Activated naive CD4-positive, alpha-beta T cell treated with anti-CD3 and anti-CD28 coated beads, Interleukin-2, amount 50 U/mL, for 24 hours (primary cell): Measurements from ENCODE around the gene ZNF385D.

ENCODE experiments used
- H3K27ac Mint-ChIP-seq: one replicate; pipeline ENCODE4 v1.8.0; 2021; ENCODE audit warnings: mild to moderate bottlenecking, mixed read lengths
- H3K27me3 Mint-ChIP-seq: one replicate; pipeline ENCODE4 v1.8.0; 2021; ENCODE audit warnings: mixed read lengths
- H3K36me3 Mint-ChIP-seq: one replicate; pipeline ENCODE4 v1.8.0; 2021; ENCODE audit warnings: mixed read lengths
- H3K4me1 Mint-ChIP-seq: one replicate; pipeline ENCODE4 v1.8.0; 2021; ENCODE audit warnings: mixed read lengths
- H3K4me3 Mint-ChIP-seq: one replicate; pipeline ENCODE4 v1.8.0; 2021; ENCODE audit warnings: mild to moderate bottlenecking, mixed read lengths
- H3K9me3 Mint-ChIP-seq: one replicate; pipeline ENCODE4 v1.8.0; 2021; ENCODE audit warnings: mixed read lengths

Gene ZNF385D

GRCh38 chr3:21436835-21437234, 314.2 kb downstream of the ZNF385D start:
- Mint-ChIP-seq H3K36me3 (no peaks in the 10 kb centered on the region), H3K27ac (no peak overlapping the region), H3K4me1 (no peaks in the 10 kb centered on the region), H3K9me3 (peaks cover 5% of the 10 kb centered on the region), H3K4me3 (no peak overlapping the region), H3K27me3 (no peaks in the 10 kb centered on the region)

DNA sequence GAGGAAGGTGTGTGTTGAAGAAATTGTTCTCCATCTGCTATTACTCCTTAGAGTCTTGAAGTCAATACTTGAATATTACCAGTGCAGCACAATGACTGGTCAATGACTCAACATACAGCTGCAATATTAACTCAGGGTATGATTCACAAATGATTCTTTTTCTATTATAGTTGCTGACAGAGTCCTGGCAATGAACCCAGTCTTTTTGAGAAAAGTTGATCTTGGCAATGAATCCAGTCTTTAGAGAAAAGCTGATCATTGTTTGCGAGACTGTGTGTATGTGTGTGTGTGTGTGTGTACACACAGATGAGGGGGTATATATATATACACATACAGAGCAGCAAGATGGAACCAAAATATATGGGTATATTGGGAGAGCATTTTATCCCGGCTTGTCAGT, 315.1 kb downstream of the ZNF385D start:
- Mint-ChIP-seq H3K27me3 (no peaks in the 10 kb centered on the region), H3K4me3 (no peak overlapping the region), H3K4me1 (no peaks in the 10 kb centered on the region), H3K9me3 (peaks cover 8% of the 10 kb centered on the region), H3K36me3 (no peaks in the 10 kb centered on the region), H3K27ac (no peak overlapping the region)

GRCh38 chr3:21434310-21434709, 316.7 kb downstream of the ZNF385D start:
- peaks cover 8% of the 10 kb centered on the region for H3K9me3 Mint-ChIP-seq
- H3K4me3 Mint-ChIP-seq: no peak overlapping the region
- no peaks in the 10 kb centered on the region for H3K36me3 Mint-ChIP-seq
- H3K4me1 Mint-ChIP-seq: no peaks in the 10 kb centered on the region
- no peaks in the 10 kb centered on the region for H3K27me3 Mint-ChIP-seq
- H3K27ac Mint-ChIP-seq: no peak overlapping the region

DNA sequence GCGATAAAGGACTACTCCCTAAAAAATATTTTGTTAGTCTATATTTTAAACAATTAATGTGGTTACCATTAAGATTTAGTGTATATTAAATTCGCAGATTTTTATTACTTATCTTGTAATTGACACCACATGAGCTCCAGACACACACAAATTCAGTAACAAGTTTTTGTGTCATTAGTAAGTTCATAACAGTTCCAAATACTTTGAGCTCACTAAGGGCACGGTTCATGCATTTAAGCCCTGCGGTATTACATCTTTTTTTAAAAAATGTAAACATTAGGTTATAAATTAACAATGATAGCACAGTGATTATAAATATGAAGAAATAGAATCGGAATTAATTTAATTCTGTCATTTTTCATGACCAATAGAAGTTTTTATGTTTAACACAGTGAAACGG, 317.3 kb downstream of the ZNF385D start:
- Mint-ChIP-seq H3K4me3 (no peak overlapping the region), H3K27ac (no peak overlapping the region), H3K4me1 (no peaks in the 10 kb centered on the region), H3K36me3 (no peaks in the 10 kb centered on the region), H3K27me3 (no peaks in the 10 kb centered on the region), H3K9me3 (peaks cover 8% of the 10 kb centered on the region)

DNA sequence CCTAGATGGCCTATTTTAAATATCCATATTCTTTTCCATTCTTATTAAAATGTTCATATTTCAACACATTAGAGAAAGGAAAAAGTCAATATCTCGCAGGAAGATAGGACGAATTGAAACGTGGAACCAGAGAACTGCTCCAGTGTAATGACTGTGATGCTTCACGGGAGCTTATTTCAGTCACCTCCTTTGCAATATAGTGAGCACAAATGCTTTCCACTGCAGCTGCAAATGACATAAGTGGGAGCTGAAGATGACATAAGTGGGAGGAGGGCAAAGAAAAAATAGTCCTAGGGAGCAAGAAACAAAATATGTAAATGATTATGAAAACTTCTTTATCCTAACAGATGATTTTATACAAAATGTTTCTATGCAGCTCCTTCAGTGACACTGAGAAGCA, 324.1 kb downstream of the ZNF385D start:
- Mint-ChIP-seq H3K27me3 (no peaks in the 10 kb centered on the region), H3K4me3 (no peak overlapping the region), H3K4me1 (no peaks in the 10 kb centered on the region), H3K27ac (no peak overlapping the region), H3K36me3 (no peaks in the 10 kb centered on the region), H3K9me3 (peaks cover 12% of the 10 kb centered on the region)

GRCh38 chr3:21425715-21426114, 325.3 kb downstream of the ZNF385D start:
- H3K36me3 Mint-ChIP-seq: no peaks in the 10 kb centered on the region
- H3K27me3 Mint-ChIP-seq: no peaks in the 10 kb centered on the region
- no peak overlapping the region for H3K4me3 Mint-ChIP-seq
- no peaks in the 10 kb centered on the region for H3K4me1 Mint-ChIP-seq
- no peak overlapping the region for H3K27ac Mint-ChIP-seq
- peaks cover 9% of the 10 kb centered on the region for H3K9me3 Mint-ChIP-seq

DNA sequence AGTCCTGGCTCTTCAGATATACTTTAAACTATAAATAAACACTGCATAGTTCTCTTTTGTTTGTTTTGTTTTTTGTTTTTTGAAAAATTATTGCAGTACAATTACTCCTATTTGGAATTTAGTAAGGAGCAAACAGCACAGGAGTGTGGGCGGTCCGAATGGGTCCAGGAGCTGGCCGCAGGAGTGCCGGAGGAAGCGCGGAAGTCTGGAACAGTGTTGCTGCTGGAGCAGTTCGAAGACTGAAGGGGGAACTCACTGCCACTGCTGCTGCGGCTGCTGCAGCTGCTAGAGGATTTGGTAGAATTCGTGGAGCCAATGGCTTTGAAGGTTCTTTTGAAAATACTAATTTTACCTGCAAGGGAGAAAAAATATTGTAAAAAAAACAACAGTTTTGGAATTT, 329.9 kb downstream of the ZNF385D start:
- Mint-ChIP-seq H3K4me3 (no peak overlapping the region), H3K27ac (no peak overlapping the region), H3K27me3 (no peaks in the 10 kb centered on the region), H3K4me1 (no peaks in the 10 kb centered on the region), H3K36me3 (no peaks in the 10 kb centered on the region), H3K9me3 (peaks cover 9% of the 10 kb centered on the region)

- H3K4me3 Mint-ChIP-seq: no peak overlapping the region
- no peaks in the 10 kb centered on the region for H3K27me3 Mint-ChIP-seq
- H3K36me3 Mint-ChIP-seq: no peaks in the 10 kb centered on the region
- no peaks in the 10 kb centered on the region for H3K4me1 Mint-ChIP-seq
- peaks cover 3% of the 10 kb centered on the region for H3K9me3 Mint-ChIP-seq
- H3K27ac Mint-ChIP-seq: no peak overlapping the region
These were observed 333.0 kb downstream of the ZNF385D start for GRCh38 chr3:21417991-21418390.

GRCh38 chr3:21414506-21414905, 336.5 kb downstream of the ZNF385D start:
- no peak overlapping the region for H3K4me3 Mint-ChIP-seq
- no peaks in the 10 kb centered on the region for H3K27me3 Mint-ChIP-seq
- H3K27ac Mint-ChIP-seq: no peak overlapping the region
- no peaks in the 10 kb centered on the region for H3K4me1 Mint-ChIP-seq
- H3K9me3 Mint-ChIP-seq: peaks cover 4% of the 10 kb centered on the region
- H3K36me3 Mint-ChIP-seq: no peaks in the 10 kb centered on the region

DNA sequence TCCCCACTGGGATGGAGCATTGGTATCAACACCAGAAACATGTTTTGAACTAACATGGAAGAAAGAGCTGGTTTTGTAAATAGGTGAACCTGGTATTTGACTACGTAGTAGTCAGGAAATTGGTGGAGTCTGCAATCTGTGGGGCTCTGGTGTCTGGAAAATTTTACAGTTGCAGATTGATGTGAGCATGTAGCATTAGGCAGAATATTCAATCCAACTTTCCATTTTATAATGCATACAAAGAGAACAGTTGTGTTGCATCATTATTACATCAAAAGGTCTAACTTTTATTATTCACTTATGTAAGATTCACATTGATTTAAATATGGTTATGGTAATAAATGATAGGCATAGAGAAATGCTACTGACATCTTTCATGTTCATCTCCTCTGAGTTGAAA, 340.0 kb downstream of the ZNF385D start:
- H3K9me3 Mint-ChIP-seq: peaks cover 4% of the 10 kb centered on the region
- H3K4me3 Mint-ChIP-seq: no peak overlapping the region
- H3K4me1 Mint-ChIP-seq: no peaks in the 10 kb centered on the region
- no peaks in the 10 kb centered on the region for H3K27me3 Mint-ChIP-seq
- H3K36me3 Mint-ChIP-seq: no peaks in the 10 kb centered on the region
- H3K27ac Mint-ChIP-seq: no peak overlapping the region

- Mint-ChIP-seq H3K36me3 (no peaks in the 10 kb centered on the region), H3K9me3 (peaks cover 10% of the 10 kb centered on the region), H3K27me3 (no peaks in the 10 kb centered on the region), H3K4me3 (no peak overlapping the region), H3K4me1 (no peaks in the 10 kb centered on the region), H3K27ac (no peak overlapping the region)
These were observed 341.6 kb downstream of the ZNF385D start for GRCh38 chr3:21409401-21409800.

DNA sequence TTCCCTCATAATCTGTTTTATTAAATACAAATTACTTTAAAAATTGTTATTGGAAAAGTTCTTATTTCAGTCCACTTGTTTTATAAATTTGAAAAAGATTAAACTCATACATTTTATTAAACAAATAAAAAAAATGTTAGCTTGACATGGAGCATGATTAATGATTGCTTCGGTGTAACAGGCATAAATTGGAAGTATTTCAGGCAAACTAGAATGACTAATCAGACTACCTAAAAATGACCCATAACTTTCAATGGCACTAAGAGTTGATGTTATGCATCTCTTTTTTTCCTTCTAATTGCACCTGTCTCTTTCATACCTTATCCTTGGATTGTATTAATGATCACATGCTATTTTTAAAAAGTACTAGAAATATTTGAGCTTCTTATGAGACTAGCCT, 343.3 kb downstream of the ZNF385D start:
- Mint-ChIP-seq H3K27me3 (no peaks in the 10 kb centered on the region), H3K9me3 (peaks cover 14% of the 10 kb centered on the region), H3K4me1 (no peaks in the 10 kb centered on the region), H3K4me3 (no peak overlapping the region), H3K27ac (no peak overlapping the region), H3K36me3 (no peaks in the 10 kb centered on the region)

GRCh38 chr3:21405671-21406667, 345.0 kb downstream of the ZNF385D start:
- Mint-ChIP-seq H3K4me3 (no peak overlapping the region), H3K27ac (no peak overlapping the region), H3K9me3 (peaks cover 13% of the 10 kb centered on the region), H3K4me1 (no peaks in the 10 kb centered on the region), H3K27me3 (no peaks in the 10 kb centered on the region), H3K36me3 (no peaks in the 10 kb centered on the region)

DNA sequence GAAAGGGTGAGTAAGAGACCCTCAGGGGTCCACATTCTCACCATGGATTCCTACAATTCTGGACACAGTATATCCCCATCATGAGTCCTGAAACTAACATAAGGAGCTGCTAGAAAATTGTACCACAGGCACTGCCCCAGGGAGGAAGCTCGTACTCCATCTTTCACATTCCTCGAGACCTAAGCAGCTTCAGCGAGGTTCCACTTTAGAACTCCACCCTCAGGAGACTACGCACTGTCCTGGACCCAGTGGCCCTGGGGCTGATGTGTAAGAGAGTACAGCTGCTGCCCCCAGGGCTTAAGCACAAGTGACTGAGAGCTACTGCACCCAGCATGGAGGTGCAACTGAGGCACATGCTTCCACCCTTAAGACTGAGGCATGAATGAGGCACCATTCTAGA, 352.5 kb downstream of the ZNF385D start:
- H3K4me1 Mint-ChIP-seq: no peaks in the 10 kb centered on the region
- no peaks in the 10 kb centered on the region for H3K27me3 Mint-ChIP-seq
- peaks cover 11% of the 10 kb centered on the region for H3K9me3 Mint-ChIP-seq
- no peaks in the 10 kb centered on the region for H3K36me3 Mint-ChIP-seq
- H3K4me3 Mint-ChIP-seq: no peak overlapping the region
- H3K27ac Mint-ChIP-seq: no peak overlapping the region

DNA sequence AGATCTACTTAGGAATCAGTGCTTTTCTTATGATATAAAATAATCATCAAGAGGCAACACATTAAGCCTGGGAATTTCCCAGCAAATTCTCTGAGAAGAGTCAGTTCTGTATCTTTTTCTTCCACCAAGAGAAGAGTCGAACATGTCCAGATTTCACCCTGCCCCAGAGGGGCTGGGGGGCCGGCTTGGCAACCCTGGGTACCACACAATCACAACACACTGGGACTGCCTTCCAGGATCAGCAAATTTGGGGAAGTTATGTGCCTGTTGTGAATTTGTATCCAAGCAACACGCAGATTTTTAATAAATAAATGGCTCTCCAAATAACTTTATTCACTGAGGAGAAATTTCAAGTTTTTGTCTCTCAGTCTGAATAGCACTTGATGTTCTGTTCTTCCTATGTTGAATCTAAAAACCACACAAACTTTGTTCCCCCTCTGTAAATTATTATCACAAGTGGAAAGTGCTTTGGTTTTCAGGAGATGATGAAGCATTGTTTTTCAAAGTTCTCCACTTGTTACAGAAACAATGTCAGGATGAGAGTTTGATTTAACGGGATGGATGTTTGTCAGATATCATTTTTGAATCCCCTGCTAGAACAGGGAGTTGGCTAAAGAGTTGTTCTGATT, 357.2 kb downstream of the ZNF385D start:
- H3K27ac Mint-ChIP-seq: no peak overlapping the region
- H3K36me3 Mint-ChIP-seq: no peaks in the 10 kb centered on the region
- H3K4me3 Mint-ChIP-seq: no peak overlapping the region
- H3K4me1 Mint-ChIP-seq: no peaks in the 10 kb centered on the region
- H3K9me3 Mint-ChIP-seq: peaks cover 10% of the 10 kb centered on the region
- H3K27me3 Mint-ChIP-seq: no peaks in the 10 kb centered on the region

DNA sequence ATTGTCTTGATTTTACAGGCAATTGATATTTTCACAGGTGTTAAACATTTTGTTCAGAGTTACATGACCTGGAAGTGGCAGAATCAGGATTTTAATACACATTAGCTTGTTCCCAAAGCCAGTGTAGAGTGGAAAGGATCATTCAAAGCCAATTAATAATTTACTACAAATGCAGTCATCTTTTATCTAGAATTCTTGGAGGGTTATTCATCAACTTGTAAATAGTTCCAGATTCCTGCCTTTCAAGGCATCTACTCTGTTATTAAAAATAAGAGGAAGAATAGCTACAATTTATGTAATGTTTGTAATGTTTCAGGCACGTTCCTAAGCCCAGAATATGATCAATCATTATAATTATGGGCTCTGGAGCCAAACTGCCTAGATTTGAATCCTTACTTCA, 358.5 kb downstream of the ZNF385D start:
- no peak overlapping the region for H3K27ac Mint-ChIP-seq
- no peaks in the 10 kb centered on the region for H3K27me3 Mint-ChIP-seq
- no peak overlapping the region for H3K4me3 Mint-ChIP-seq
- no peaks in the 10 kb centered on the region for H3K4me1 Mint-ChIP-seq
- peaks cover 10% of the 10 kb centered on the region for H3K9me3 Mint-ChIP-seq
- no peaks in the 10 kb centered on the region for H3K36me3 Mint-ChIP-seq
